SK-N-SH treated with all-trans-retinoic acid at 6 μM for 48 hours (cell line): ENCODE data around the gene FOXA2.

Experiments
- ATAC-seq: fragments of 200-7000 bp; cut with Tn5 transposase; 3 replicates; pipeline ENCODE4 v1.9.1; 2020; ENCODE audit warnings: mild to moderate bottlenecking, moderate library complexity
- ARNTL ChIP-seq: fragments of 450-650 bp; formaldehyde crosslinking; IDR thresholded peaks from 2 replicates; pipeline ENCODE4 v1.5.0; 2020; ENCODE audit warnings: low read depth, mild to moderate bottlenecking, moderate library complexity, borderline replicate concordance
- BACH2 ChIP-seq: fragments of 250-450 bp; sonication (Bioruptor Pico); IDR thresholded peaks from 2 replicates; pipeline ENCODE4 v1.9.0; 2021; ENCODE audit warnings: mild to moderate bottlenecking, borderline replicate concordance
- CREB5 ChIP-seq: fragments of 250-450 bp; sonication (Bioruptor Pico); IDR thresholded peaks from 2 replicates; pipeline ENCODE4 v1.5.1; 2020; ENCODE audit warnings: low read depth, mild to moderate bottlenecking, moderate library complexity
- CSDC2 ChIP-seq: fragments of 250-450 bp; sonication (Bioruptor Pico); IDR thresholded peaks from 2 replicates; pipeline ENCODE4 v1.5.0; 2020; ENCODE audit warnings: mild to moderate bottlenecking, moderate library complexity
- CSRNP3 ChIP-seq: fragments of 250-450 bp; sonication (Bioruptor Pico); IDR thresholded peaks from 2 replicates; pipeline ENCODE4 v1.5.1; 2021; ENCODE audit warnings: mild to moderate bottlenecking, moderate library complexity
- ESRRG ChIP-seq: fragments of 250-450 bp; sonication (Bioruptor Pico); IDR thresholded peaks from 2 replicates; pipeline ENCODE4 v1.6.1; 2021; ENCODE audit warnings: mild to moderate bottlenecking
- GLIS3 ChIP-seq: fragments of 250-450 bp; sonication (Bioruptor Pico); IDR thresholded peaks from 2 replicates; pipeline ENCODE4 v1.5.0; 2020; ENCODE audit warnings: mild to moderate bottlenecking, moderate library complexity
- ISL1 ChIP-seq: fragments of 250-450 bp; sonication (Bioruptor Pico); IDR thresholded peaks from 2 replicates; pipeline ENCODE4 v2.1.2; 2022; ENCODE audit warnings: mild to moderate bottlenecking, moderate library complexity
- OSR1 ChIP-seq: fragments of 250-450 bp; sonication (Bioruptor Pico); IDR thresholded peaks from 2 replicates; pipeline ENCODE4 v1.8.0; 2022; ENCODE audit warnings: moderate library complexity, mild to moderate bottlenecking, inconsistent platforms
- PATZ1 ChIP-seq: fragments of 250-450 bp; sonication (Bioruptor Pico); IDR thresholded peaks from 2 replicates; pipeline ENCODE4 v1.8.0; 2020; ENCODE audit warnings: mild to moderate bottlenecking, moderate library complexity, borderline replicate concordance
- POU6F1 ChIP-seq: fragments of 250-450 bp; sonication (Bioruptor Pico); IDR thresholded peaks from 2 replicates; pipeline ENCODE4 v1.8.0; 2021; ENCODE audit warnings: low read depth, mild to moderate bottlenecking, moderate library complexity, borderline replicate concordance
- PPARA ChIP-seq: fragments of 250-450 bp; sonication (Bioruptor Pico); IDR thresholded peaks from 2 replicates; pipeline ENCODE4 v1.5.0; 2020; ENCODE audit warnings: mild to moderate bottlenecking, borderline replicate concordance
- RARB ChIP-seq: fragments of 250-450 bp; sonication (Bioruptor Pico); IDR thresholded peaks from 2 replicates; pipeline ENCODE4 v1.8.0; 2021; ENCODE audit warnings: mild to moderate bottlenecking, moderate library complexity
- SNAI2 ChIP-seq: fragments of 250-450 bp; sonication (Bioruptor Pico); IDR thresholded peaks from 2 replicates; pipeline ENCODE4 v1.5.0; 2020; ENCODE audit warnings: mild to moderate bottlenecking, moderate library complexity
- TCF4 ChIP-seq: fragments of 250-450 bp; sonication (Bioruptor Pico); IDR thresholded peaks from 2 replicates; pipeline ENCODE4 v1.8.0; 2021; ENCODE audit warnings: mild to moderate bottlenecking, moderate library complexity, borderline replicate concordance
- TSHZ2 ChIP-seq: fragments of 250-450 bp; sonication (Bioruptor Pico); IDR thresholded peaks from 2 replicates; pipeline ENCODE4 v1.5.0; 2020; ENCODE audit warnings: mild to moderate bottlenecking, moderate library complexity
- ZC3H10 ChIP-seq: fragments of 250-450 bp; sonication (Bioruptor Pico); IDR thresholded peaks from 2 replicates; pipeline ENCODE4 v1.5.1; 2021; ENCODE audit warnings: mild to moderate bottlenecking, moderate library complexity
- ZFP3 ChIP-seq: fragments of 250-450 bp; sonication (Bioruptor Pico); IDR thresholded peaks from 2 replicates; pipeline ENCODE4 v1.5.0; 2020; ENCODE audit warnings: mild to moderate bottlenecking, moderate library complexity
- ZFP30 ChIP-seq: fragments of 450-650 bp; formaldehyde crosslinking; IDR thresholded peaks from 2 replicates; pipeline ENCODE4 v1.5.0; 2022; ENCODE audit warnings: mild to moderate bottlenecking, moderate library complexity
- ZNF565 ChIP-seq: fragments of 450-650 bp; formaldehyde crosslinking; conservative IDR thresholded peaks from 2 replicates; pipeline ENCODE4 v1.5.0; 2020; ENCODE audit warnings: low read depth, mild to moderate bottlenecking, moderate library complexity
- ZNF70 ChIP-seq: fragments of 450-650 bp; formaldehyde crosslinking; IDR thresholded peaks from 2 replicates; pipeline ENCODE4 v1.5.0; 2020; ENCODE audit warnings: mild to moderate bottlenecking, moderate library complexity
- ZNF8 ChIP-seq: fragments of 450-650 bp; formaldehyde crosslinking; IDR thresholded peaks from 2 replicates; pipeline ENCODE4 v1.5.0; 2020; ENCODE audit warnings: mild to moderate bottlenecking, moderate library complexity

Gene FOXA2

GRCh38 chr20:22563062-22563965, 21.1 kb downstream of the FOXA2 start:
- ATAC-seq = no peak
- TF ChIP-seq ZFP3 (CRISPR knock-in tag) (no peak), ARNTL (CRISPR knock-in tag) (no peak), ESRRG (CRISPR knock-in tag) (no peak), ZC3H10 (no peak), ZNF70 (CRISPR knock-in tag) (no peak), ZNF565 (CRISPR knock-in tag) (no peak), PPARA (CRISPR knock-in tag) (no peak), GLIS3 (CRISPR knock-in tag) (no peak), ZFP30 (CRISPR knock-in tag) (no peak), CSRNP3 (CRISPR knock-in tag) (no peak), RARB (CRISPR knock-in tag) (no peak), ISL1 (CRISPR knock-in tag) (no peak)

- no peak for ATAC-seq
- TF ChIP-seq SNAI2 (no peak), ZNF8 (CRISPR knock-in tag) (no peak), TCF4 (no peak), PPARA (CRISPR knock-in tag) (no peak), GLIS3 (CRISPR knock-in tag) (no peak), CREB5 (CRISPR knock-in tag) (no peak), RARB (CRISPR knock-in tag) (no peak), CSDC2 (CRISPR knock-in tag) (no peak), ZFP3 (CRISPR knock-in tag) (no peak), ZNF70 (CRISPR knock-in tag) (no peak), ZFP30 (CRISPR knock-in tag) (no peak), CSRNP3 (CRISPR knock-in tag) (no peak), OSR1 (CRISPR knock-in tag) (no peak), TSHZ2 (no peak), ARNTL (CRISPR knock-in tag) (no peak), POU6F1 (no peak), ISL1 (CRISPR knock-in tag) (no peak), BACH2 (CRISPR knock-in tag) (no peak), ESRRG (CRISPR knock-in tag) (no peak), PATZ1 (CRISPR knock-in tag) (no peak)
- TF ChIP-seq, all 23 proteins: peak for 0
Observed at GRCh38 chr20:22562620-22563019, 21.8 kb downstream of the FOXA2 start.
